HG02798 (cell line): ENCODE data around the gene SNRPN.
A peak's percentile ranks its signal among the peaks of the same experiment; 100 is the strongest.
"Not testable (repeated sequence)": the region's sequence is repeated elsewhere in the genome, so short reads cannot be mapped to it uniquely, and the experiment has no call there.

Experiments used
- ATAC-seq: cut with Tn5 transposase; IDR thresholded peaks from one replicate; pipeline ENCODE4 v1.9.1; 2021; ENCODE audit warnings: mild to moderate bottlenecking; ENCODE audit not compliant: unreplicated experiment, poor library complexity

Gene SNRPN

DNA sequence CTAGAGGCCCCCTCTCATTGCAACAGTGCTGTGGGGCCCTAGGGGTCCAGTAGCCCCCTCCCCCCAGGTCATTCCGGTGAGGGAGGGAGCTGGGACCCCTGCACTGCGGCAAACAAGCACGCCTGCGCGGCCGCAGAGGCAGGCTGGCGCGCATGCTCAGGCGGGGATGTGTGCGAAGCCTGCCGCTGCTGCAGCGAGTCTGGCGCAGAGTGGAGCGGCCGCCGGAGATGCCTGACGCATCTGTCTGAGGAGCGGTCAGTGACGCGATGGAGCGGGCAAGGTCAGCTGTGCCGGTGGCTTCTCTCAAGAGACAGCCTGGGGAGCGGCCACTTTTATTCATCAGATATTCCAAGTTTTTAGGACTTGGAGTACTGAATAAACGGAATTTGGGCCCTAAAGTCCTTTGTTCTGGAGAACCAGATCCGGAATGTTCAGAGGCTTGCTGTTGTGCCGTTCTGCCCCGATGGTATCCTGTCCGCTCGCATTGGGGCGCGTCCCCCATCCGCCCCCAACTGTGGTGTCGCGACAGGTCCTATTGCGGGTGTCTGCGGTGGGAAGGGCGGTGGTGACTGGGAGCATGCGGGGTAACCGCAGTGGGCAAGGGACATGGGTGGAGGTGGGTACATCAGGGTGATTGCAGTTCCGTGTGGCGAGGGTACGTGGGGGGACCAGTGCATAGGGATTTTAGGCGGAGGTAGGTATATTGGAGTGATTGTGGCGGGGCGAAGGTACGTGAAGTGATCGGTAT, at the start of gene SNRPN, which contains the start of gene SNURF:
TSS of gene SNRPN (plus strand) at position 205 of the 748 bp plus-strand sequence. CDS start 19,467 bp downstream, outside the sequence.
TSS of gene SNURF (plus strand) at position 205 of the 748 bp plus-strand sequence. CDS start at position 267, 62 bp downstream.
- ATAC-seq: peak; percentile 73

DNA sequence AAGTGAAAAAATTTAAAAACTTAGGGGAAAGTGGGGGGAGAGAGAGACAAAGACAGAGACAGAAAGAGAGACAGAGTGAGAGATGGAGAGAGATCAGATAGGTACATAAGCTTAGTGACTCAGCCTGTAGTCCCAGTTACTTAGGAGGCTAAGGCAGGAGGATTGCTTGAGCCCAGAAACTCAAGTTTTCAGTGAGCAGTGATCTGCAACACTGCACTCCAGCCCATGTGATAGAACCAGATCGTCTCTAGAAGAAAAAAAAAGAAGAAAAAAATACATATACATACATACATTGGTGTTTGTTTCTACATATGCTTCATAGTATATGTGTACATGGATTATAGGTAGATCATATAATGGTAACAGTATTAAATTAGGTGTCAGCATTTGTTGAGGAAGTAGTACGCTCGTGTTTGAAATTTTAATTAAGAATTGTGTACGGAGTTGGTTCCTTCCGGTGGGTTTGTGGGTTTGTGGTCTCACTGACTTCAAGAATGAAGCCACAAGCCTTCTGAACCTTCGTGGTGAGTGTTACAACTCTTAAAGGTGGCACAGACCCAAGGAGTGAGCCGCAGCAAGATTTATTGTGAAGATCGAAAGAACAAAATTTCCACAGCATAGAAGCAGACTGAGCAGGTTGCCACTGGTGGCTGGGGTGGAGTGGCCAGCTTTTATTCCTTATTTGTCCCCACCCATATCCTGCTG, 38.3 kb upstream of the SNRPN start:
- ATAC-seq: no peak

DNA sequence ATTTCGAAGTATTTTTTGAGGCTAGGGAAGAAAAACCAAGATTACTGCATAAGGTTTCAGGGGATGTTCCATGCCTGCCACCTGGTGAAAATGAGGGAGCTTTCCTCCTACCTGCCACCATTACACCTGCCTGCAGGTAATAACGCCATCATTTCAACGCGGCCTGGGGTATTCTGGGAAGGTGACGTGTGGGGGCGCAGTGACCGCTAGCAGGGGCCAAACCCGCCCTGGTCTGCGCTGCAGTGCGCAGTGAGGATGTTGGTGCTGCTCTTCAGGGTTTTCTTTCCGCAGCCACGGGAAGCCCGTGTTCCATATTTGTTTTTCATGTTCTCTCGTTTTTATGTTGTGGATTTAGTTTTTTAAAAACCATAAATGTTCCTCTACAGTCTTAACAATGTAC, 37.4 kb upstream of the SNRPN start:
- no peak for ATAC-seq

DNA sequence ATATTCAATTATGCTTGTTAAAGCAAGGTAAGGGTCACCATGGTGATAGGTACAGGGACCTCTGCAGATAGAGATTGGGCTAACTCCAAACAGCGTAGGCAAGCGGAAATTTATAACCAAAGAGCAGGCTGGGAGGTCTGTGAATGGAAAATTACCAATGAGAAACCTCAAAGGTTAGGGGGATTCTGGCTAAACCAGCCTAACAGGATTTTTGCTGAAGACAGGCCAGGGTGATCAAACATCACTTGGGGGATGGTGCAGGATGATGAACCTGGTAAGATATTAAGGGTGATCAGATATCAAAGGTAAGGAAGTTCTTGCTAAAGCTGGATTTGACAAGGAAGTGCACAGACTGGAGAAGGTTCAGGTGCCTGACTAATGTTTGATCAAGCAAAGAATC, 35.3 kb upstream of the SNRPN start:
- no peak for ATAC-seq

DNA sequence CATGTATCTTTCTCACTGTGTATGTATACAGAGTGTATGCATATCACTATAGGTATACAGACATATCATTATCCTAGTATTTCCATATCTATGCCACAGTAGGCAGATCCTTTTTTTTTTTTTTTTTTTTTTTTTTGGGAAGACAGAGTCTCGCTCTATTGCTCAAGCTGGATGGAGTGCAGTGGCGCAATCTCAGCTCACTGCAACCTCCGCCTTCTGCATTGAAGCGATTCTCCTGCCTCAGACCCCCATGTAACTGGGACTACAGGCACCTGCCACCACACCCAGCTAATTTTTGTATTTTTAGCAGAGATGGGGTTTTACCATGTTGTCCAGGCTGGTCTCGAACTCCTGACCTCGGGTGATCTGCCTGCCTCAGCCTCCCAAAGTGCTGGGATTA, 32.0 kb upstream of the SNRPN start:
- not testable (repeated sequence) for ATAC-seq

DNA sequence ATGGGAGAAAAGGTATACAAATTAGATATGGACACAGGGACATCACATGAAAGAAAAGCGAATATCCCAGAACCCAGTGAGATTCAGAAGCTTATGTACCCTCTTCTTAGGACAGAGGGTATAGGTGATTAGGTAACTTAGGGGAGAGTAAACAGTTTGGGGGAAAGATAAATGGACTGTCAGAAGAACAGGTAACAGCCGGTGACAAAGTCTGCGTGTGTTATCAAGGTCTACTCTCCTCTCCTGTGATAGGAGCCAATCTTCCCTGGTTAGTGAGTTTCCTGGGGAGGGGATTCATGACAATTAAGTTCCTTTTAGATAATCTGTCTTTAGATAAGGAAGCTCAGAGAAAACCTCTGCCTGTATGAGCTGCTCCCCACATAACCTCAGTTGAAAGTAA, 30.6 kb upstream of the SNRPN start:
- ATAC-seq: no peak

DNA sequence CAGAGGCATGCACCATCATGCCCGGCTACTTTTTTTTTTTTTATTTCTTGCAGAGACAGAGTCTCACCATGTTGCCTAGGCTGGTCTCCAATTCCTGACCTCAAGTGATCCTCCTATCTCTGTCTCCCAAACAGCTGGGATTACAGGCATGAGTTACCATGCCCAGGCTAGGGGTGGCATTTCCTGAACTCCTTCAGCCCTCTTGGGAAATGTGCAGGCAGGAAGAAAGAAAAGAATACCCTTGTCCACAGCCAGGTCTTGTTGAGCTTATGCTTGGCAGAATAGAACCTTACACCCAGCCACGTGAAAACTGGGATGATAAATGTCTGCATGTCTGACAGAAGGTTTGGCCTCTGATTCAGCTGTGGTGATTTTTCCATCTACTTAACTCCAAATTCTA, 30.2 kb upstream of the SNRPN start:
- no peak for ATAC-seq

DNA sequence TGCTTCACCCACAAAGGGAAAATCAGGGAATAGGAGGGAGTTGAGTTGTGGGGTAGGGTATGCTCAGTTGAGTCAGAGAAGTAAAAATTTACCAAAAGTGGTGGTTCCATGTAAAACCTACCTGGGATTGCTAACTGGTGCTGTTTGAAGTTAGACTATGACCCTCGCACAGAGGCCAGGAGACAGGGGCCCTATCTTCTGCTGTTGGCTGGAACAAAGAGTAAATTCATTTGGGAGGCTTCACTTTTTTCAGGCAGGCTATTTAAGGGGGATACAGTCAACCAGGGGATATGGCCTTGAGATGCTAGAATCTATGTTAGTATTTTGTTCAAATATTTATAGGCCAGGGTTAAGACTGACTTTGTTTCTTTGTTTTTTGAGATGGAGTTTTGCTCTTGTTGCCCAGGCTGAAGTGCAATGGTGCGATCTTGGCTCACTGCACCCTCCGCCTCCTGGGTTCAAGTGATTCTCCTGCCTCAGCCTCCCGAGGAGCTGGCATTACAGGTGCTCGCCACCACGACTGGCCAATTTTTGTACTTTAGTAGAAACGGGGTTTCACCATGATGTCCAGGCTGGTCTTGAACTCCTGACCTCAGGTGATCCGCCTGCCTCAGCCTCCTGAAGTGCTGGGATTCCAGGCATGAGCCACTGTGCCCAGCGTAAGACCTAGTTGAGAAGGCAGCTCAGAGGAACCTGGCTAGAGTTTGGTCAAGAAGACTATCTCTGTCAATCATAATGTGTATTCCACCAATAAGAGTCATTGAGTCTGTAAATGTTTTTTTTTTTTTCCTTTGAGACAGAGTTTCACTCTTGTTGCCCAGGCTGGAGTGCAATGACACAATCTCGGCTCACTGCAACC, 22.7 kb upstream of the SNRPN start:
- not testable (repeated sequence) for ATAC-seq

DNA sequence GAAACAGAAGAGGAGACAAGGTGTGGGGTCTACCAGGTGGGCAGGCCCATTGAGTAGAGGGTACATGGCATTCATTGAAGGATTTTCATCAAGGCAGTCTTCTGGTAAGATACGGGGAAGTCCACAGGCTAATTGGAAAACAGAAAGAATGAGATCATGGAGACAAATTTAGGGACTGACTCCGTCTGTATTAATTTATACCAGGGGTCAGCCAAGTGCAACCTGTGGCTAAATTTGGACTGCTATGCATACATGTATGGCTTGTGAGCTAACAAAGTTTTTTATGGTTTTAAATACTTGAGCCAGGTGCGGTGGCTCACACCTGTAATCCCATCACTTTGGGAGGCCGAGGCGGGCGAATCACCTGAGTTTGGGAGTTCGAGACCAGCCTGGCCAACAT, 21.1 kb upstream of the SNRPN start:
- no peak for ATAC-seq

DNA sequence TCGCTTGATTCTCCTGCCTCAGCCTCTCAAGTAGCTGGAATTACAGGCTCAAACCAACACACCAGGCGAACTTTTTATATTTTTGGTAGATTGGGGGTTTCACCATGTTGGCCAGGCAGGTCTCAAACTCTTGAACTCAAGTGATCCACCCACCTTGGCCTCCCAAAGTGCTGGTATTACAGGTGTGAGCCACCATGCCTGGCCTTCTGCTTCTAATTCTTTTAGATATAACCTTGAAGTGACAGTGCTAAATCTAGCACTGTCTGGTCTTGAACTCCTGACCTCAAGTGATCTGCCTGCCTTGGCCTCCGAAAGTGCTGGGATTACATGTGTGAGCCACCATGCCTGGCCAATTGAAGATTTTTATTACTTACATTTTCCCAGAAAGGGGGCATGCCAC, 16.6 kb upstream of the SNRPN start:
- ATAC-seq: not testable (repeated sequence)

DNA sequence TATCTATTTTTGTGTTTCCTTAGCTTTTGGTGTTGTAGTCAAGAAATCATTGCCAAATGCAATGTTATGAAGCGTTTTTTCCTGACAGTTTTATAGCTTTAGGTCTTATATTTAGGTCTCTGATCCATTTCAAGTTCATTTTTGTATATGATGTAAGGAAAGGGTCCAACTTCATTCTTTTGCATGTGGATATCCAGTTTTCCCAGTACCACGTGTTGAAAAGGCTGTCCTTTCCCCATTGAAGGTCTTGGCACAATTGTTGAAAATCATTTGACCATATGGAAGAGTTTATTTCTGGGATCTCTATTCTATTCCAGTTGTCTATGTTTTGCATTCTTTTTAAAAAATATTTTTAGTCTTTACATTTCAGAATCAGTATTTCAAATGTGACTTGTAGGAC, 14.6 kb upstream of the SNRPN start:
- no peak for ATAC-seq

DNA sequence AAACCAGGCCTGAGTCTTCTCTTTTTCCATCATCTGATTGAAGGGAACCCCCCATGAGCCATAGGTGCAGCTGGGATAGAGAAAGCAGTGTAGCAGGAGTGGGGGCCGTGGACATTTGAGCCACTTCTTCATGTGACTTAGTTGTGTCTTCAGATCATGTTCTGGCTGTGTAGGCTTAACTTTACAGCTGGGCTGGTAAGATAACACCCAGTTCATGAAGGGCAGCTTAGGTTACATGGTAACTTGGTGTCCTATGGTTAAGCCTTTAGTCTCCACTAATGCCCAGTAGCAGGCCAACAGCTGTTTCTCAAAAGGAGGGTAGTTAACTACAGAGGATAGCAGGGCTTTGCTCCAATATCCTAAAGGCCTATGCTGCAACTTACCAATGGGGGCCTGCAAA, 11.4 kb upstream of the SNRPN start:
- no peak for ATAC-seq

DNA sequence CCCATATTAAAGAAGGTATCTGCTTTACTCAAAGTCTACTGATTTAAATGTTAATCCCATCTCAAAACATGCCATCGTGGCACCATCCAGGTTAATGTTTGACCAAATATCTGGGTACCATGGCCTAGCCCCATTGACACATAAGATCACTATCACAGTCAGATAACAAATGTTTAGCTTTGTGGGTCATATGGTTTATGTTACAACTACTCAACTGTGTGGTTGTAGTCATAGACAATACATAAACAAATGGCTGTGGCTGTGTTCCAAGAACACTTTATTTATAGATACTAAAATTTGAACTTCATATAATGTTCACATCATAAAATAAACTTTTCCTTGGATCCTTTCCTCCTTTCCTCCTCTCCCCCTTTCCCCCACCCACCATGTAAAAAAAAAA, 9.8 kb upstream of the SNRPN start:
- no peak for ATAC-seq

DNA sequence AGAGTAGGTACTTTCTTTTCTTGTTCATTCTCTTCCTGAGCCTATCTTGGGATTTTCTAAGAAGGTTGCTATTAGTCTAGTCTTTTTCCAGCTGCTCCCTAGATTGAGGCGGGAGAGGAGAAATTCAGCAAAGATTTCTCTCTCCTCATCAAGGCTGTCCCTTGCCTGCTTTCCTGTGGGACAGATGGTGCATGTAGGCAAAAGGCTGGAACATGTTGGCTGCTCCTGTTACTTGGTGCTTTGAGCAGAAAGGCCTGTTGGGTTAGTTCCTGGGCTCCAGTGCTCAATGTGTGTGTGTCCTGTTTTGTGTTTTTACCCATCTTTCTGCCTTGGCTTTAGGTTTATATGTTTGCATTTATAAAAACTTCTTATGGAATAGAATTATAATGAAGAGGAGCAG, 9.1 kb upstream of the SNRPN start:
- ATAC-seq: no peak

DNA sequence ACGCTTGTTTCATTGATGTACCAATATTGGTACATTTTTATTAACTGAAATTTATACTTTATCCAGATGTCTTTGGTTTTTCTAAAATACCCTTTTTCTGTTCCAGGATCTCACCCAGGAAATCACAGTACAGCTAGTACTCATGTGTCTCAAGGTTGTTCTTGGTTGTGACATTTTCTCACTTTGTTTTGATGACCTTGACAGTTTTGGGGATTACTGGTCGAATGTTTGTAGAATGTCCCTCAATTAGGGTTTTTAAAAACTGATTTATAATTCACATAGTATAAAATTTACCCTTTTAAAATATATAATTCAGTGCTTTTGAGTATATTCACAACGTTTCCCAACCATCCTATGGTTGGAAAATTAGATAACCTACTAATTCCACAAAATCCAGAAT, 6.3 kb upstream of the SNRPN start:
- ATAC-seq: no peak

DNA sequence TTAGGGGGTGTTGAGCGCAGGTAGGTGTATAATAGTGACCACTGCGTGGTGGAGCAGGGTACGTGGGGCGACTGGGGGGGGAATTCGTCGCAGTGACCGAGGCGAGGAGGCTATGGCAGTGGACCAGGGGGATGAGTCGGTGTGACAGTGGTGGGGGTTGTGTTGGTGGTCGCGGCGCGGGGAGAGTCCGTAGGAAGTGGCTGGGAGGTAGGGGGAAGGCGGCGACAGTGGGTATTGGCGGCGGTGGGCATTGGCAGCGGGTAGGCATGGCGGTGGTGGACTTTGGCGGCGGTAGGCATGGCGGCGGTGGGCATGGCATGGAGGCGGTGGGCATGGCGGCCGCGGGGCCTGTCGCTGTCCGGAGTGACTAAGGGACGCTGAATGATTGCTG, 739 bp downstream of the SNRPN start:
- no peak for ATAC-seq

DNA sequence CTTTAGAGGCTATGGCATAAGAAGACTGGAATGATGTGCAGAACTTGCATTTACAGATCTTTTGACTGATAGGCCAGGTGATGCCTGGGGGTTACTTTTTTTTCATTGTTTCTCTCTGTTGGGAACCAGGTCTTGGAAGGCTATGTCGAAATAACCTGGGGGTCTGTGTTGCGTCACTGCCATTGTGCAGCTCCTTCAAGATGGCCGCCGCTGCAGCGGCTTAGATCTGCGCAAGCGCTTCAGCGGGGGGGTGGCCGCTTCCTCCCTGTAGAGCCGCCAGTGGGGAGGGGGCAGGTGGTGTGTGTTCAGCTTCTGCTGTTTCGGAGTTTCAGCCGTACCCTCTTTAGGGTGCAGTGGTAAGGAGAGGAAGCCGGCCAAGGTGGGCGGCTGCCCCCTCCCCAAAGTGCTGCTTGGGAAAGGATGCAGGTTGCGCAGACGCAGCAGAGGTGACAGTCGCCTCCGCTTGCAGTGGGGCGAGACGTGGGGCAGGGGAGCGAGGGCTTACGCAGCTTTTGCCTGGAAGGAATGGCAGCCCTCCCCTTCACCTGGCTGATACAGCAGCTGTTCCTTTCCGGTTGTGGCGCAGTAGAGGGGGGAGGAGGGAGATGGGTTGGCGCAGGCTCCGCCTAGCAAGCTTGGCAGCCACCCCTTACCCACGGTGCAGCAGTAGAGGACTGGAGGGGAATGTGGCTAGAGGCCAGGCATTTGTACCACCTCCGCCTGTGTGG, 1.5 kb downstream of the SNRPN start:
- ATAC-seq: peak; percentile 79

DNA sequence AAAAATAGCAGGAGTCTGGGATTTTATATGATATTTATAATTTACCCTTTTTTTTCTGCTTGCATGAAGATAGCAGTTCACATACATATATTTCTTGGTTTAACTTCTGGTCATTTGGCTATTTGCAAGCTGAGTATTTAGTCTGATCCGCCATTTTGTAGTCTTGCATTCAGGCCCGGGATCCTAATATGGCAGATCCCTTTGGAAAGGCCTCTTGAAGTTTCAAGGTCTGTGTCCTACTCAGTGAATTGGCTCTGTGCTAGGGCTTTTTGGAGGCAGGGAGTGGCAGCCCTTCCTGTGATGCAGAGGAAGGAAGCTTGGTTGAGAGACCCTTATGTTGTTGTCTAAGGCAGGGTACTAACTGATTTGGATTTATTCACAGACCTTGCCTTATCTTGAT, 2.9 kb downstream of the SNRPN start:
- ATAC-seq: no peak

DNA sequence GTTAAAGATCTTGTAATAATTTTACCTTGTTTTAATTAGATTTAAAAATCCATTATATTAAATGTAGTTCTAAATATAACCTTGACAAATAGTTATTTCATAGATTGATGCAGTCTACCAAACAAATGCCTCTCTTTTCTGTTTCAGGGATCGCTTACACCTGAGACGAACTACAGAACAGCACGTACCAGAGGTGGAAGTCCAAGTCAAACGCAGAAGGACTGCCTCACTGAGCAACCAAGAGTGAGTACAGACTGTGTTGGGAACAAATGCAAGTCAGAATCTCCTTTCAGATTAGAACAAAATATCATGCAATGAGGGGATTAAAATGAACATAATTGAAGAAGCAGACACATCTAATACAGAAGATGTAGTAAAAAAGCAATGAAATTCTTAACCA, 7.2 kb downstream of the SNRPN start:
- ATAC-seq: no peak

DNA sequence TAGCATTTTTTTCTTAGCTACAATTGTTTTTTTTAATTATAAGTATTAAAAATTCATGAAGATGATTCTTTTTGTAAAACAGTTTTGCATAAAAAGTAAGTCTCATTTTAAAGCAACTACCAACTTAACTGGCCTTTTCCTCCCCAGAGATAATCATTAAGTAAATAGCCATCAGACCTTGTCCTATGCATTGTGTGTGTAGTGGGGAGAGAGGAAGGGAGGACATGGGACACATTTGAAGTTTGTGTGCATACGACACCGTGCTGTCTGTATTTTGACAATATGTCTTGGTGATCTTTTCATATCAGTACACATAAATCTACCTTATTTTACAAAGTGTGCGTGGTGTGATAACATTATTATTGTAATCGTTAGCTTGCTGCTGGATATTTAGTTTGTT, 8.1 kb downstream of the SNRPN start:
- ATAC-seq: no peak
